H1 (cell line): Measurements from ENCODE around the gene ADGRF1. TPM values are rescaled to one million over a fixed set of nuclear protein-coding genes. Genes with fewer than 3 reads are reported as not detected.

ENCODE experiments used
- CTCF ChIA-PET: fragments of 300-600 bp; sonication (Branson Sonifier 250); formaldehyde crosslinking; loops from one replicate; lab custom pipeline; 2021; ENCODE audit not compliant: partially characterized antibody; lab: Charles Lee
- POLR2A ChIA-PET: fragments of 300-600 bp; sonication (Branson Sonifier 250); formaldehyde crosslinking; loops from one replicate; lab custom pipeline; 2021; ENCODE audit warnings: inconsistent platforms; ENCODE audit not compliant: partially characterized antibody; lab: Charles Lee
- DNase-seq, 2 experiments: peaks; one replicate each; pipeline versions ENCODE4 v3.0.0 to v3.0.0-alpha.2; 2010 to 2022; ENCODE audit warnings: low spot score in 2 of 2, low read depth in 1 of 2, mixed read lengths in 1 of 2
- FAIRE-seq: peaks from 2 replicates; lab custom pipeline; 2011; peaks lifted over from hg19 to GRCh38; lab: Jason Lieb, UNC
- H2AFZ ChIP-seq: 2 replicates; pipeline ENCODE4 v1.8.1; 2012; ENCODE audit warnings: low read length, inconsistent platforms
- H2AK5ac ChIP-seq: 2 replicates; pipeline ENCODE4 v1.6.1; 2013; ENCODE audit warnings: low read depth, low read length
- H2BK120ac ChIP-seq: replicated peaks from 2 replicates; pipeline ENCODE3; 2013; ENCODE audit warnings: low read depth, low read length, inconsistent platforms
- H2BK12ac ChIP-seq: 2 replicates; pipeline ENCODE4 v1.6.1; 2013; ENCODE audit warnings: low read depth, low read length
- H2BK15ac ChIP-seq: 2 replicates; pipeline ENCODE4 v1.6.1; 2013; ENCODE audit warnings: low read length
- H2BK20ac ChIP-seq: 2 replicates; pipeline ENCODE4 v1.6.1; 2013; ENCODE audit warnings: low read length
- H2BK5ac ChIP-seq: 2 replicates; pipeline ENCODE4 v1.6.1; 2013; ENCODE audit warnings: low read depth, low read length
- H3K14ac ChIP-seq: 2 replicates; pipeline ENCODE4 v1.6.1; 2013; ENCODE audit warnings: inconsistent platforms; ENCODE audit not compliant: insufficient read length
- H3K18ac ChIP-seq: 2 replicates; pipeline ENCODE4 v1.6.1; 2013; ENCODE audit warnings: low read length; ENCODE audit errors: extremely low read depth
- H3K23ac ChIP-seq: 2 replicates; pipeline ENCODE4 v1.6.1; 2013; ENCODE audit warnings: inconsistent platforms; ENCODE audit not compliant: insufficient read length
- H3K23me2 ChIP-seq: 2 replicates; pipeline ENCODE4 v1.6.1; 2013; ENCODE audit warnings: low read depth, low read length
- H3K27ac ChIP-seq: 2 replicates; pipeline ENCODE4 v1.6.1; 2011; ENCODE audit warnings: low read depth, low read length, inconsistent platforms
- H3K27me3 ChIP-seq, 4 experiments: replicated peaks in 1 of 4; 1 replicate in 1 of 4; 2 replicates in 3 of 4; pipeline versions ENCODE4 v1.6.1 to v1.8.1; 2011 to 2013; ENCODE audit warnings: low read length in 3 of 4, mild to moderate bottlenecking in 3 of 4, inconsistent platforms in 2 of 4, mixed read lengths in 2 of 4, moderate library complexity in 1 of 4; ENCODE audit not compliant: control insufficient read depth in 3 of 4, insufficient read depth in 3 of 4; ENCODE audit errors: extremely low read depth in 1 of 4
- H3K36me3 ChIP-seq, 4 experiments: 2 replicates each; pipeline versions ENCODE4 v1.6.1 to v1.8.1; 2011 to 2013; ENCODE audit warnings: mild to moderate bottlenecking in 4 of 4, low read length in 3 of 4, moderate library complexity in 2 of 4, control low read depth in 1 of 4, inconsistent platforms in 1 of 4; ENCODE audit not compliant: insufficient read depth in 4 of 4, control insufficient read depth in 2 of 4
- H3K4ac ChIP-seq: replicated peaks from 2 replicates; pipeline ENCODE3; 2013; ENCODE audit warnings: low read length, low read depth, mixed read lengths, inconsistent platforms; ENCODE audit not compliant: insufficient read length
- H3K4me1 ChIP-seq, 4 experiments: replicated peaks in 1 of 4; 1 replicate in 1 of 4; 2 replicates in 3 of 4; pipeline versions ENCODE4 v1.6.1 to v1.8.1; 2011 to 2013; ENCODE audit warnings: low read length in 3 of 4, inconsistent platforms in 2 of 4, mixed read lengths in 1 of 4; ENCODE audit not compliant: insufficient read depth in 4 of 4, control insufficient read depth in 3 of 4
- H3K4me2 ChIP-seq, 2 experiments: 2 replicates each; pipeline versions ENCODE4 v1.6.1 to v1.8.1; 2011 to 2013; ENCODE audit warnings: low read depth in 2 of 2, low read length in 2 of 2, control low read depth in 1 of 2, inconsistent platforms in 1 of 2, mild to moderate bottlenecking in 1 of 2; ENCODE audit not compliant: insufficient read depth in 1 of 2
- H3K4me3 ChIP-seq, 4 experiments: fragments of 200-600, 300-600 bp in 1 of 4; sonication (generic), shearing (Covaris generic), sonication (Bioruptor Twin) in 1 of 4; 2 replicates each; pipeline versions ENCODE4 v1.5.1 to v1.8.1; 2011 to 2016; ENCODE audit warnings: low read length in 4 of 4, low read depth in 3 of 4, control low read depth in 2 of 4, inconsistent platforms in 2 of 4, mild to moderate bottlenecking in 2 of 4, mixed read lengths in 1 of 4, moderate library complexity in 1 of 4; ENCODE audit not compliant: insufficient read depth in 2 of 4; ENCODE audit errors: extremely low read depth in 1 of 4
- H3K56ac ChIP-seq: replicated peaks from 2 replicates; pipeline ENCODE3; 2013; ENCODE audit warnings: low read depth, mild to moderate bottlenecking, mixed read lengths, low read length, inconsistent platforms; ENCODE audit not compliant: insufficient read length
- H3K79me1 ChIP-seq: 2 replicates; pipeline ENCODE4 v1.6.1; 2013; ENCODE audit warnings: low read depth, low read length, control low read depth
- H3K79me2 ChIP-seq, 2 experiments: 2 replicates each; pipeline versions ENCODE4 v1.6.1 to v1.8.1; 2012 to 2013; ENCODE audit warnings: low read length in 2 of 2, mild to moderate bottlenecking in 2 of 2, inconsistent platforms in 1 of 2; ENCODE audit not compliant: insufficient read depth in 2 of 2, control insufficient read depth in 1 of 2
- H3K9ac ChIP-seq, 4 experiments: replicated peaks in 1 of 4; 1 replicate in 1 of 4; 2 replicates in 3 of 4; pipeline versions ENCODE4 v1.6.1 to v1.8.1; 2011 to 2013; ENCODE audit warnings: low read depth in 3 of 4, low read length in 3 of 4, control low read depth in 2 of 4, mild to moderate bottlenecking in 2 of 4, moderate library complexity in 2 of 4, inconsistent platforms in 1 of 4; ENCODE audit errors: extremely low read depth in 1 of 4
- H3K9me3 ChIP-seq, 2 experiments: 2 replicates each; pipeline versions ENCODE4 v1.6.1 to v1.8.1; 2012 to 2013; ENCODE audit warnings: mild to moderate bottlenecking in 2 of 2, moderate library complexity in 2 of 2, control low read depth in 1 of 2, inconsistent platforms in 1 of 2, low read depth in 1 of 2, low read length in 1 of 2, mixed read lengths in 1 of 2; ENCODE audit not compliant: insufficient read depth in 2 of 2
- H4K20me1 ChIP-seq, 2 experiments: replicated peaks in 1 of 2; 2 replicates each; pipeline versions ENCODE3 to v1.8.1; 2011 to 2013; ENCODE audit warnings: inconsistent platforms in 2 of 2, low read length in 2 of 2, mild to moderate bottlenecking in 1 of 2; ENCODE audit not compliant: insufficient read depth in 2 of 2, control insufficient read depth in 1 of 2
- H4K5ac ChIP-seq: 2 replicates; pipeline ENCODE4 v1.6.1; 2013; ENCODE audit warnings: low read length, low read depth, mixed read lengths, inconsistent platforms; ENCODE audit not compliant: insufficient read length
- H4K8ac ChIP-seq: 2 replicates; pipeline ENCODE4 v1.8.0; 2013; ENCODE audit warnings: mild to moderate bottlenecking, moderate library complexity, low read length, inconsistent platforms; ENCODE audit not compliant: insufficient read depth; ENCODE audit errors: extremely low read depth
- H4K91ac ChIP-seq: replicated peaks from 2 replicates; pipeline ENCODE3; 2013; ENCODE audit warnings: low read length, mixed read lengths, inconsistent platforms; ENCODE audit not compliant: insufficient read length
- BACH1 ChIP-seq: IDR thresholded peaks from 2 replicates; pipeline ENCODE4 v1.6.1; 2012; ENCODE audit warnings: low read length, improper control_type of control experiment
- CBX8 ChIP-seq: fragments of 300-800, 300-1000 bp; sonication (generic); IDR thresholded peaks from 2 replicates; pipeline ENCODE4 v1.7.1; 2016; ENCODE audit warnings: low read depth, low read length, borderline replicate concordance
- CEBPB ChIP-seq: IDR thresholded peaks from 2 replicates; pipeline ENCODE4 v1.6.1; 2012; ENCODE audit warnings: low read depth, low read length
- CTCF ChIP-seq, 3 experiments: IDR thresholded peaks; 1 replicate in 2 of 3; 2 replicates in 1 of 3; pipeline versions ENCODE4 v1.5.1 to v1.6.1; 2011; ENCODE audit warnings: low read length in 3 of 3, mild to moderate bottlenecking in 3 of 3, inconsistent platforms in 2 of 3, low read depth in 1 of 3, moderate library complexity in 1 of 3; ENCODE audit not compliant: insufficient read depth in 1 of 3; ENCODE audit errors: control extremely low read depth in 1 of 3
- EGR1 ChIP-seq: IDR thresholded peaks from 2 replicates; pipeline ENCODE4 v1.6.1; 2011; ENCODE audit warnings: low read depth, low read length, borderline replicate concordance
- HDAC2 ChIP-seq, 2 experiments: fragments of 300-600 bp in 1 of 2; sonication (generic) in 1 of 2; IDR thresholded peaks; 2 replicates each; pipeline ENCODE4 v1.6.1; 2011 to 2012; ENCODE audit warnings: low read depth in 2 of 2, low read length in 2 of 2, mild to moderate bottlenecking in 2 of 2, moderate library complexity in 2 of 2, borderline replicate concordance in 1 of 2, inconsistent platforms in 1 of 2
- PHF8 ChIP-seq: fragments of 200-600 bp; sonication (generic); conservative IDR thresholded peaks from 2 replicates; pipeline ENCODE4 v1.7.1; 2012; ENCODE audit warnings: low read depth, mild to moderate bottlenecking, inconsistent platforms, low read length, moderate library complexity
- POU5F1 ChIP-seq: IDR thresholded peaks from 2 replicates; pipeline ENCODE4 v1.6.1; 2011; ENCODE audit warnings: low read depth, mild to moderate bottlenecking, low read length, moderate library complexity
- RFX5 ChIP-seq: IDR thresholded peaks from 2 replicates; pipeline ENCODE4 v1.6.1; 2011; ENCODE audit warnings: low read depth, low read length, improper control_type of control experiment, borderline replicate concordance
- RXRA ChIP-seq: IDR thresholded peaks from 2 replicates; pipeline ENCODE4 v1.6.1; 2011; ENCODE audit warnings: low read depth, mild to moderate bottlenecking, low read length, moderate library complexity; ENCODE audit not compliant: insufficient read depth
- TAF1 ChIP-seq: IDR thresholded peaks from 2 replicates; pipeline ENCODE4 v1.6.1; 2011; ENCODE audit warnings: mild to moderate bottlenecking, low read depth, low read length
- TBP ChIP-seq: IDR thresholded peaks from 2 replicates; pipeline ENCODE4 v1.6.1; 2011; ENCODE audit warnings: low read depth, low read length, improper control_type of control experiment
- WGBS, 2 experiments: shearing (Covaris generic) in 1 of 2; methylation state at CpG; one replicate each; pipeline versions ENCODE4 v1.1.6 to v1.1.7; 2013 to 2015; ENCODE audit warnings: low lambda C conversion rate in 2 of 2, mixed read lengths in 2 of 2, inconsistent platforms in 1 of 2, low coverage in 1 of 2, missing lambda C conversion rate in 1 of 2; ENCODE audit not compliant: insufficient replicate concordance in 2 of 2, insufficient coverage in 1 of 2, insufficient read length in 1 of 2; ENCODE audit errors: extremely low coverage in 1 of 2, missing lambda C conversion rate in 1 of 2; 5-methylcytosine and 5-hydroxymethylcytosine counted together
- polyA plus RNA-seq, 7 experiments: library from polyadenylated mRNA; depleted of rRNA in 3 of 7; stranded (reverse) in 5 of 7; unstranded in 2 of 7; fragments of >200 nt in 5 of 7; fragments of 200-250 nt in 2 of 7; gene quantifications; 1 replicate in 5 of 7; 2 replicates in 1 of 7; 4 replicates in 1 of 7; pipeline versions ENCODE4 v1.2.1 to v1.2.3, GENCODE V29; 2011 to 2013; ENCODE audit warnings: missing spikeins in 2 of 7, mixed read lengths in 2 of 7
- total RNA-seq: library from RNA; stranded (reverse); fragmentation: NEBNext Ultra II Directional; extraction: Animal tissue kit (Norgen Biotek cat#: 25700); gene quantifications from 2 replicates; pipeline ENCODE4 v1.2.1, GENCODE V29; 2021

ADGRF1 gene
- total and polyA plus RNA-seq, 2 of the 8 experiments (the other 6 are each of a cell fraction or from before 2014, with no cell fraction given), result not detected

- DNase-seq, result no peak
- Histone ChIP-seq H2BK12ac (no peak overlapping the region), H3K79me2 (no peaks in the 10 kb centered on the region), H2BK120ac (no peak overlapping the region), H3K27me3 (no peaks in the 10 kb centered on the region), H4K20me1 (no peaks in the 10 kb centered on the region), H3K14ac (no peak overlapping the region), H4K91ac (no peak overlapping the region), H4K8ac (no peak overlapping the region)
- CTCF ChIA-PET, result interaction anchor here (0.8 to 0.9 kb wide), 2 partner anchors 8 to 9 kb away, joined by 3 read pairs; no protein-coding TSS in a partner anchor
- no peak for TF ChIP-seq HDAC2 (IDR thresholded peaks at IDR 0.05; ENCODE audit: borderline replicate concordance in 1 of 2, low read depth in 2 of 2, low read length in 2 of 2)
- no peak for TF ChIP-seq POU5F1
- TF ChIP-seq CTCF (IDR thresholded peaks at IDR 0.05; ENCODE audit: control extremely low read depth in 1 of 3, insufficient read depth in 1 of 3, low read depth in 1 of 3, low read length in 3 of 3), result no peak
- no peak for TF ChIP-seq PHF8
- no peak for TF ChIP-seq BACH1
- TF ChIP-seq RFX5, result no peak
- TF ChIP-seq TAF1, result no peak
- TF ChIP-seq CEBPB, result no peak
- no peak for TF ChIP-seq TBP
- TF ChIP-seq RXRA, result no peak
- TF ChIP-seq EGR1, result no peak
- no peak for TF ChIP-seq CBX8
- TF ChIP-seq, all 59 proteins: peak for 0
- Histone ChIP-seq H3K79me1 (no peaks in the 10 kb centered on the region), H3K4me2 (no peak overlapping the region), H3K4ac (no peak overlapping the region), H3K4me3 (no peak overlapping the region), H3K4me1 (no peaks in the 10 kb centered on the region), H3K36me3 (no peaks in the 10 kb centered on the region), H2BK5ac (no peak overlapping the region), H2BK20ac (no peak overlapping the region), H2BK15ac (no peak overlapping the region), H3K23me2 (no peaks in the 10 kb centered on the region), H3K9ac (no peak overlapping the region), H4K5ac (no peak overlapping the region), H2AFZ (no peak overlapping the region), H3K56ac (no peak overlapping the region), H3K27ac (no peak overlapping the region), H2AK5ac (no peak overlapping the region), H3K9me3 (no peaks in the 10 kb centered on the region), H3K23ac (no peak overlapping the region), H3K18ac (no peak overlapping the region)
- FAIRE-seq, result no peak
- POLR2A ChIA-PET, result no interaction called here
- 91% methylated on average over 5 of the region's 5 CpGs; no CpG with 5 or more reads in 1 of the 2 experiments for WGBS, 2 experiments
These were observed 15.5 kb downstream of the ADGRF1 start for GRCh38 chr6:47026679-47027078.
